Measurements from ENCODE around the gene CACNA2D2.
A peak's percentile ranks its signal among the peaks of the same experiment; 100 is the strongest.
"Not testable (repeated sequence)": the region's sequence is repeated elsewhere in the genome, so short reads cannot be mapped to it uniquely, and the experiment has no call there.

The CACNA2D2 gene

GRCh38 chr3:50525987-50526386, 22.6 kb upstream of the CACNA2D2 start:
- peak; percentile 16 to 35 for DNase-seq

GRCh38 chr3:50525191-50525910, 21.9 kb upstream of the CACNA2D2 start:
- no peak for DNase-seq

- DNase-seq: no peak
Measured at GRCh38 chr3:50524746-50525145, 21.3 kb upstream of the CACNA2D2 start.

GRCh38 chr3:50523279-50523811, 19.9 kb upstream of the CACNA2D2 start:
- no peak for DNase-seq

DNA sequence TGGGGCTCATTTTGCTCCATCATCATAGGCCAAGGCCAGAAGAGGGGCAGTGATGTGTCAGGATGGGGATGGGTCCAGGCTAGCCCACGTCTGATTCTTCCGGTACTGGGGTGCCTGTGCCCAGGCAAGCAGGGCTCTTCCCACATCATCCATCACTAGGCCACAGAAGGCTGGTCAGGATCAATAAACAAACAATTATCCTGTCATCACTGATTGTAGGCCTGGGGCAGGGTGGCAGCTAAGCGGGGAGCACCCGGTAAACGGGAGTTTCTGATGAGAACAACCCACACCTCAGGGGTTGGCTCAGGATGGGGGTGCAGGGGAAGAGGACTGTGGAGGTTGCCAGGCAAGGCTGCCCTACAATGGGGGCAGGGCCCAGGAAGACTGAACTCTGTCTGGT, 18.1 kb upstream of the CACNA2D2 start:
- DNase-seq: no peak

DNA sequence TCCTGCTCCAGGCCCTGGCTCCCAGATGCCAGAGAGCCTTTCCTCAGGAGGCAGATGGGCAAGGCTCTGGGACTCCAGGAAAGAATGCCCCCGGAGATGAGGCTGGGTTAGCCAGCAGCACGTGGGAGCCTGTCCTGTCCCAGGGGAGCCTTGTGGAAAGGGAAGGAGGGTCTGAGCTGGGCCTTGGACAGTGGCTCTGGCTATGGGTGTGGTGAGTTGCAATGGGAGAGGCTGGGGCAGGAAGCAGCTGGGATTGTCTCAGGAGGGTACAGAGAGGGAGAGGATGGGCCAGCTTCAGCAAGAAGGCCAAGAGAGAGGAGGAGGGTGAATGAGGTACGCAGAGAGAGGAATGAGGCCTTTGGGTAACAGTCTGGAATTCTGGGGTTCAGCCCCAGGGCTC, 17.4 kb upstream of the CACNA2D2 start:
- no peak for DNase-seq

DNA sequence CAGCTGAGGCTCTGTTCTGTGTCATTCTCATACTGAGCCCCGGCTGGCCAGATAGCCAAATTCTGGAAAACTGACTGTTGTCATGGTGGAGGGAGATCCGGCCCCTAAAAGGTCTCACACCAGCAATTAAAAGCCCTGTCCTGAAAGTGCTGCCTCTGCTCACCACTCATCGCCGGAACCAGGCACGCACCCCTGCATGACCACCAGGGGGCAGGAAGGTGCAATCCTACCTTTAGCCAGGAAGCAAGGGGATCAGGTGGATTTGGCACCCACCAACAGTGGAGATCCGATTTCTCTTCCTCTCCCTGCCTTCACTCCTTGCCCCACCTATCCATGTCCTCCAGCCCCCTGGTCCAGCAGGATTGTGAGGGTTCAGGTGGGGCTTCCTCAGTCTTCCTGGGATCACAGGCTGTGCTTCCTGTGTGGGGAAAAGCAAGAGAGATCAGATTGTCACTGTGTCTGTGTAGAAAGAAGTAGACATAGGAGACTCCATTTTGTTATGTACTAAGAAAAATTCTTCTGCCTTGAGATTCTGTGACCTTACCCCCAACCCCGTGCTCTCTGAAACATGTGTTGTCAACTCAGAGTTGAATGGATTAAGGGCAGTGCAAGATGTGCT, 16.1 kb upstream of the CACNA2D2 start:
- peak; percentile 65 to 69 for DNase-seq

DNA sequence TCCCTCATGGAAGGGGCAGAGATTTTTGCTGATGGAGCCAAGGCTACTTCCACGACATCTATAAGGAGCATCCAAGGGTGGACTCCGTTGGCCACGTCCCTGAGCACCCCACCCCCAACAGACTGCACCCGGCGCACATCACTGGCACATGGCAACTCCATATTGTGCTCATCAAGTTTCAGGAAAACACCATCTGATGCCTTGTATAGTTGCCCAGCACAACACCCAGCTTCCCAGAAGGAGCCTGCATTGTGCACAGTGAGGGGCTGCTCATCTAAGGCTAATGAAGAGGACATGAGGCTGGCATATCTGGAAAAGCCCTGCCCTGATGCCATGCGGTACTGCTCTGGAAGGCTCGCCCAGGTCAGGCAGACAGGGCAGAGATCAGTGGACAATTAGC, 15.0 kb upstream of the CACNA2D2 start:
- no peak for DNase-seq

- no peak for DNase-seq
Measured at GRCh38 chr3:50517721-50518206, 14.3 kb upstream of the CACNA2D2 start.

DNA sequence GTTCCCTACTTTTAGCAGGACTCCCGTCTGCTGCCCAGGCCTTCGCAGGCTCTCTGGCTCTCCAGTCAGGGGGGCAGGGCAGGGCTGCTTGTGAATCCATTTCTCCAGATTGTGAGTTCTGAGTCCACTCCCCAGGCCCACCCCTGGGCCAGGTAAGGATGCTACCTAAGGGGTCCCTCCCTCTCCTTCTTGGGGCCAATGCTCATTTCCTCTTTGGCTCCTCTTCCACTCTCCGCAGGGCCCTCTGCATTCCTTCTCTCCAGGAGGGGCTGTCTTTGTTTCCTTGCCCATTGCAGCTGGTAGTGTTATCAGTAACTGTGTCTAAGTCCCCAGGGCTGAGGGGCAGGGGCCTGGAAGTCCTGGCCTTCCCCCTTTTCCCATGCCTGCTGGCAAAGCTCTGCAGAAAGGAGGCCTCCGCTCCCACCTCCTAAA, 13.0 kb upstream of the CACNA2D2 start:
- DNase-seq: no peak

GRCh38 chr3:50515565-50516439, 12.4 kb upstream of the CACNA2D2 start:
- DNase-seq: no peak

- DNase-seq: not testable (repeated sequence)
Measured at GRCh38 chr3:50512908-50513307, 9.5 kb upstream of the CACNA2D2 start.

DNA sequence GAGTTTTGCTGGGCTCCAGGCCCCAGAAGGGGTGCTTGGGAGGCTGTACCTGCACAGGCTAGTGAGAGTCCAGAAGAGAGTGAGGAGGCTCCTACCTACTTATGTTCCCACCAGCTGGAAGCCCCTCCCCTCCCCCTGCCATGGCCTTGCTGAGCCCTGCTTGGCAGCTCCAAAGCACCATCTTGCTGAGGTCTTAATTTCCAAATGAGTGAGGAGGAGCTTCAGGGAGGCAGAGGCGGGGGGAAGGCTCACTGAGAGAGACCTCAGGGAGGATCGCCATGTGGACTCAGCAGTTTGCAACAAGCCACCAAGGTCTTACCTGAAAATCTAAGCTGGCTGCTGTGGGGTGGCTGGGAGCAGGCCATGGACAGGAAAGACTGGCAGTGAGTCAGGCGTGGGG, 8.7 kb upstream of the CACNA2D2 start:
- no peak for DNase-seq

DNA sequence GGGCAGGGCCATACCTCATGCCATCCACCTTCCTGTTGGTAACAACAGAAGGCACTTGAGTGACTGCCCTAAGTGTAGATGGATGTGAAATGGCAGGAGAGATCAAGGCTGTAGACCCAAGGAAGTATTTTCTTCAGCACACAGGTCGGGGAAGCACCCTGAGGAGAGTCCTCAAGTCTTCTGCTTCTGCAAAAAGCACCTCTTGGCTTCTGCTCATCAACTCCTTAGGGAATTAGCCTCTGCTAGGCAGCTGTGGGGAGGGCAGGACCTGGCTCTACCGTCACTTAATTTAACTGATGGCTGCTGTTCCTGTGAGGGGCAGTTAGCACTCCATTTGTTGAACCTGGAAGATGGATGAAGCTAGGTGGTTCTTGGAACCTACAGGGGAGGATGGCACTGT, 6.9 kb upstream of the CACNA2D2 start:
- DNase-seq: no peak

DNA sequence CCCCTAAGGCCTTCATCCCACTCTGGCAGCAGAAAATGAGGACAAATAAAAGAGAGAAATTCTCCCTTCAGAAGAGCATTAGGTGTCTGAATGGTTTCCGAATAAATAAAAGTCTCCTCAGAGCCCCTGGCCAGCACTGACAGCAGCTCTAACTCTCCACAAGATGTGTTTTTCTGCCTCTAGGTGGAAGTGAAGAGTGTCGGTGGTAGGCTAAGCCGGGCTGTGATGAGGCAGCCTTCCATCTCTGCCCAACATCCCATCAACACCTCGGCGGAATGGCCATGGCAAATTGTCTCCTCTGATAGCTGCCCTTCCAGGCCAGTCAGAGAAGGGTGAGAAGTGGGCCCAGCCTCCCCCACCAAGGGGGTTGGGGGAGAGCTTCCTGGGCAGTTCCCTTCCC, 6.3 kb upstream of the CACNA2D2 start:
- DNase-seq: no peak

DNA sequence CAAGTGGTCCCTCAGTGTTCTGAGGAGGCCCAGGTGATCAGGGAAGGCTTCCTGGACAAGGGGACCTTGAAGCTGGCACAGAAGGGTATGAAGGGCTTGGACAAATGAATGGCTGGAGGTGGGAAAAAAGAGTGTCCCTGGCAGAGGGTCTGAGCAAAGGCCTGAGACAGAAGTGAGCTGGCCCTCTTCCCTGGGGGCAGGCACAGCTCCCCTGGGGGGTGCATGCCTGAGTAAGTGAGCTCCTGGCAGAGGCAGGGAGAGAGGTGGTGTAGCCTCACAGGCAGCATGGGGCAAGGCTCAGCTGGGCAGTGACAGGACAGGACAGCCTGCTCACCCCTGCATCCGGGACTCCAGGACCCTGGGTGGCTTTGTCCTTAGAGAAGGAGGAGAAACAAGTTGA, 5.4 kb upstream of the CACNA2D2 start:
- DNase-seq: no peak

DNA sequence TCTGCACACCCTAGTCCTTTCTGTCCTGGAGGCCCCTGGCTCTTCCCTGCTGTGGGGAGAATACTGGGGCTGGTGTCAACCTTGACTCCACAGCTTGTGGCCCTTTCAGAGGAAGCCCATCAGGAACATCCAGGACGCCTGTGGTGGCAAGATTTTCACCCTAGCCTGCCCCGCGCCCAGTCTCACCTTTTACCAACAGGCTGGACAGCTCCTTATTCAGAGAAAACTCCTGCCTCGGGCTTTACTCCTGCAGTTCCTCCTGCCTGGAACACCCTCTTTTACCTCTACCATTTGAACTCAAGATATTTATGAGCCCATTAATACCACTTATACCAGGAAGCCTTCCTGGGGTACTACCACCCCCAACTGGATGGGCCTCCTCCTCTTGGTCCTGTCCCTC, 2.7 kb upstream of the CACNA2D2 start:
- DNase-seq: no peak

GRCh38 chr3:50504681-50505080, 1.2 kb upstream of the CACNA2D2 start:
- DNase-seq: no peak

GRCh38 chr3:50502584-50503423, 630 bp downstream of the CACNA2D2 start:
- DNase-seq: no peak

DNA sequence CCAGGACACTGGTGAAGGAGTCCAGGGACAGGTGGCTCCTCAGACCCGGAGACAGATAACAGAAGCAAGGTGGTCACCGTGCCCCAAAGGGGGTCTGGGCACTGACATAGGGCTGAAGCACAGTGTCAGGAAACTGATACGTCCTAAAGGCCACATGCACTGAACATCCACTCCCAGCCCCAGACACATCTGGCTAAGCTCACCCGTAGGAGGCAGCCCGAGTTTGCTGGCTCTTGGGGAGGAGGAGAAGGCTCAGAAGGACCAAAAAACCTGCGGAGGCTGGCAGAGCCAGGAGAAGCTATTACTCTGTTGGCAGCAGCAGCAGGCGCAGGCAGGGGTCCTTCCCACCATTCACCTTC, 1.2 kb downstream of the CACNA2D2 start:
- DNase-seq: no peak

DNA sequence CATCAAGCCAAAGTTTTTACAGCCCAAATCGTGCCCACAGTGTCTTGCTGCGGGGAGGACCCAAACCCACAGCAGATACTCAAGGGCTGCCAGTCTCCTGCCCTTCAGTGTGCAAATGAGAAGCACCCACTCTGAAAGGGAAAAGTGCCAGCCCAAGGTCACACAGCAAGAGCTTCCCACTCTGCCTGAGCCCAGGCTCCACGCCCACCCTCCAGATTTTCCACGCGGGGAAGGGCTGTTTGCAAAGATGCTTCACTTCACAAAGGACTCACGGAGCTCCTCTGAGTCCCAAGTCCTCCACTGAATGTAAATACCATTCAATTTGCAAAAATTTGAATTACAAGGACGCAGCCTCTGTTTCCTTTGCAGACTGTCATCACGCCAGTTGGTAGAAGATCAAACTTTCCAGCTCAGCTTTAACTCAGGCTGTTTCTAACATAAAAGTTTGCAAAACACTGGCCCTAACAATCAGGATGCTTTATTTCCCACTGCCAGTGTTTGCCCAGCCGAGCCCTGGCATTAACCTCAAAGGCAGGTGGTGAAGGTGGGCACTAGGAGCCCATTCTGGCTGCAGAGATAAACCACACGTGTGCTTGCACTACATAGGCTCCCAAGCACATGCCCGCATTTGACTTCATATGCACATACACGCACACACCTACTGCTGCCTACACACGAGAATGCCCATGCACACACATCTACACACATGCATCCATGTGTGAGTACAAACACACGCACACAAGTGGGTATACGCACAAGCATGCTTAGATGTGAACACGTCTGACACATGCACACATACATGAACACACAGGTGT, 7.6 kb downstream of the CACNA2D2 start:
- no peak for DNase-seq

DNA sequence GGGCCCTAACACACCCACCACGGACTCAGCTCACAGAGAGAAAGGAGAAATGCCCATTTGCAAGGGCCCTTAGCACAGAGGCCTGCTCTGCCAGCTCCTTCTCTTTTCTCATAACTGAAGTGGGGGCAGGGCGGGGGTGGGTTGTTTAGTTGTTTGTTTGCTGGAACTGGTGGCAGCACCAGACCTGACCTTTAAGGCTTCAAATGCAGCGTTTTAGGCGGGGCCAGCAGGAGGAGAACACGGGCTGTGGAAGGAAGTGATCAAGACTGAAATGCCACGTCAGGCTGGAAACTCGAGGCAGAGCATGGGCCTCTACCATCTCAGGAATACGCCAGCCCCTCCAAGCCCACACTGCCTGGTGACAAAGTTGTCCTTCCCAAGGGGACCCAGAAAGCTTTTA, 9.3 kb downstream of the CACNA2D2 start:
- no peak for DNase-seq

Data from activated CD4-positive, alpha-beta T cell treated with anti-CD3 and anti-CD28 coated beads, Interleukin-2, amount 50 U/mL, for 4 hours (primary cell).